ENCODE data around the gene SUSD1. TPM values are rescaled to one million over a fixed set of nuclear protein-coding genes. Genes with fewer than 3 reads are reported as not detected.

Gene SUSD1
- total and polyA plus RNA-seq, 2 donors (not counting 3 experiments of a cell fraction or from before 2014, with no cell fraction given), result 33.1 to 37.8 TPM

GRCh38 chr9:112048924-112049691, 126.0 kb downstream of the SUSD1 start:
- POLR2A ChIA-PET, result interaction anchor here (1.8 kb wide), 1 partner anchor 12 kb away, joined by 6 read pairs; no protein-coding TSS in a partner anchor

More at GRCh38 chr9:112048924-112049691, 126.0 kb downstream of the SUSD1 start:
- Histone ChIP-seq H3K36me3 (ENCODE audit: control insufficient read depth in 2 of 2, extremely low read depth in 1 of 2, insufficient read depth in 2 of 2, low read length in 2 of 2) (no peaks in the 10 kb centered on the region), H3K9me1 (replicated peaks; ENCODE audit: control insufficient read depth, extremely low read depth, insufficient read depth, low read length) (no peaks in the 10 kb centered on the region), H3K9ac (replicated peaks; ENCODE audit: extremely low read depth, insufficient read depth, low read length) (no peak overlapping the region), H3K4me2 (ENCODE audit: insufficient read depth, low read length) (no peak overlapping the region), H3K27ac (ENCODE audit: insufficient read depth, low read depth, low read length) (no peak overlapping the region), H3K27me3 (ENCODE audit: control insufficient read depth in 2 of 2, insufficient read depth in 2 of 2, low read length in 2 of 2) (no peaks in the 10 kb centered on the region), H4K20me1 (replicated peaks; ENCODE audit: control insufficient read depth, extremely low read depth, insufficient read depth, low read length) (no peaks in the 10 kb centered on the region), H3K4me3 (replicated peaks in 1 of 3; ENCODE audit: insufficient read depth in 1 of 3, low read depth in 1 of 3, low read length in 3 of 3) (no peak overlapping the region), H3K9me3 (replicated peaks; ENCODE audit: control insufficient read depth, insufficient read depth, low read length) (peaks cover 2% of the 10 kb centered on the region), H3K4me1 (ENCODE audit: control insufficient read depth, extremely low read depth, insufficient read depth, low read length) (peaks cover 32% of the 10 kb centered on the region), H3K79me2 (ENCODE audit: control insufficient read depth, insufficient read depth, low read length) (no peaks in the 10 kb centered on the region), H2AFZ (ENCODE audit: low read depth, low read length) (no peak overlapping the region)
- DNase-seq (ENCODE audit: low read depth, low spot score) (no peak), FAIRE-seq (no peak)
- no TSS peak for BruUV-seq (replicated peaks)
- TF ChIP-seq, protein P1, sequence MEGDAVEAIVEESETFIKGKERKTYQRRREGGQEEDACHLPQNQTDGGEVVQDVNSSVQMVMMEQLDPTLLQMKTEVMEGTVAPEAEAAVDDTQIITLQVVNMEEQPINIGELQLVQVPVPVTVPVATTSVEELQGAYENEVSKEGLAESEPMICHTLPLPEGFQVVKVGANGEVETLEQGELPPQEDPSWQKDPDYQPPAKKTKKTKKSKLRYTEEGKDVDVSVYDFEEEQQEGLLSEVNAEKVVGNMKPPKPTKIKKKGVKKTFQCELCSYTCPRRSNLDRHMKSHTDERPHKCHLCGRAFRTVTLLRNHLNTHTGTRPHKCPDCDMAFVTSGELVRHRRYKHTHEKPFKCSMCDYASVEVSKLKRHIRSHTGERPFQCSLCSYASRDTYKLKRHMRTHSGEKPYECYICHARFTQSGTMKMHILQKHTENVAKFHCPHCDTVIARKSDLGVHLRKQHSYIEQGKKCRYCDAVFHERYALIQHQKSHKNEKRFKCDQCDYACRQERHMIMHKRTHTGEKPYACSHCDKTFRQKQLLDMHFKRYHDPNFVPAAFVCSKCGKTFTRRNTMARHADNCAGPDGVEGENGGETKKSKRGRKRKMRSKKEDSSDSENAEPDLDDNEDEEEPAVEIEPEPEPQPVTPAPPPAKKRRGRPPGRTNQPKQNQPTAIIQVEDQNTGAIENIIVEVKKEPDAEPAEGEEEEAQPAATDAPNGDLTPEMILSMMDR (IDR thresholded peaks at IDR 0.05; ENCODE audit: extremely low read depth in 1 of 2, insufficient read depth in 1 of 2, low read depth in 1 of 2, low read length in 2 of 2), result no peak
- TF ChIP-seq, protein P2, sequence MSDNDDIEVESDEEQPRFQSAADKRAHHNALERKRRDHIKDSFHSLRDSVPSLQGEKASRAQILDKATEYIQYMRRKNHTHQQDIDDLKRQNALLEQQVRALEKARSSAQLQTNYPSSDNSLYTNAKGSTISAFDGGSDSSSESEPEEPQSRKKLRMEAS (IDR thresholded peaks at IDR 0.05; ENCODE audit: insufficient read depth, insufficient read length), result no peak
- TF ChIP-seq GATA2 (IDR thresholded peaks at IDR 0.05; ENCODE audit: insufficient read depth, insufficient read length, low read depth, low read length) (no peak), MYC (IDR thresholded peaks at IDR 0.05; ENCODE audit: low read depth, low read length) (no peak), POLR2AphosphoS5 (IDR thresholded peaks at IDR 0.05; ENCODE audit: insufficient read depth, low read depth, low read length) (no peak), JUN (IDR thresholded peaks at IDR 0.05; ENCODE audit: borderline replicate concordance, insufficient read depth, insufficient read length, low read depth) (no peak), POLR2A (IDR thresholded peaks at IDR 0.05; ENCODE audit: low read depth, low read length) (no peak), FOS (IDR thresholded peaks at IDR 0.05; ENCODE audit: borderline replicate concordance, insufficient read depth, low read length) (no peak), EZH2 (IDR thresholded peaks at IDR 0.05; ENCODE audit: borderline replicate concordance, low read depth, low read length, severe bottlenecking) (no peak)
- intact Hi-C loops (cut with micrococcal nuclease) (no loop called here), dilution Hi-C loops (cut with MboI; ENCODE audit: extremely low pct_ligation_motif_present, low sequenced_read_pairs) (no loop called here)
- CTCF ChIA-PET, result interaction anchor here (0.8 to 3.0 kb wide), 6 partner anchors 10 to 26 kb away, joined by 3 to 12 read pairs (median 3); no protein-coding TSS in a partner anchor

All from endothelial cell of umbilical vein (primary cell).